ENCODE measurements around the gene PYROXD2. TPM values are rescaled to one million over a fixed set of nuclear protein-coding genes. Genes with fewer than 3 reads are reported as not detected.

The PYROXD2 gene
- total and polyA plus RNA-seq, 2 of the 13 experiments (the other 11 are each of a cell fraction or from before 2014, with no cell fraction given): 2.0 to 6.2 TPM

GRCh38 chr10:98368644-98369043 lies 46.3 kb downstream of the PYROXD2 start:
- ChIA-PET CTCF (ENCODE audit: low intra/inter-chr PET ratio, low total read pairs) (no interaction called here), POLR2A (no interaction called here)
- Histone ChIP-seq H3K79me2 (ENCODE audit: insufficient read depth, low read length) (no peaks in the 10 kb centered on the region), H3K9ac (ENCODE audit: insufficient read depth, low read depth, low read length) (no peak overlapping the region), H3K4me2 (ENCODE audit: low read depth, low read length) (no peak overlapping the region), H3K4me1 (ENCODE audit: insufficient read depth, low read length) (no peaks in the 10 kb centered on the region), H3K4me3 (replicated peaks in 1 of 3; ENCODE audit: insufficient read depth in 1 of 3, low read depth in 2 of 3, low read length in 3 of 3) (no peak overlapping the region), H3K36me3 (replicated peaks in 1 of 2; ENCODE audit: control insufficient read depth in 1 of 2, insufficient read depth in 2 of 2, low read length in 2 of 2) (no peaks in the 10 kb centered on the region), H3K27me3 (ENCODE audit: control insufficient read depth in 1 of 2, insufficient read depth in 2 of 2, low read length in 2 of 2) (peaks cover 6 to 52% of the 10 kb centered on the region in 2 experiments; a peak in 3 of 5 replicates), H3K9me3 (ENCODE audit: low read length) (no peaks in the 10 kb centered on the region), H2AFZ (ENCODE audit: low read length) (no peak overlapping the region), H3K27ac (ENCODE audit: extremely low read length, insufficient read depth, low read length) (no peak overlapping the region), H4K20me1 (ENCODE audit: insufficient read depth, low read length) (no peaks in the 10 kb centered on the region)
- DNase-seq (ENCODE audit: low spot score) (no peak), ATAC-seq (no peak), FAIRE-seq (no peak)
- TF ChIP-seq ZNF12 (CRISPR knock-in tag; IDR thresholded peaks at IDR 0.05) (peak; percentile 92), HNF4G (IDR thresholded peaks at IDR 0.05; ENCODE audit: borderline replicate concordance, low read depth, low read length) (no peak), HNF4G (CRISPR knock-in tag; IDR thresholded peaks at IDR 0.05; ENCODE audit: borderline replicate concordance, low read depth) (no peak)
- WGBS (ENCODE audit: low lambda C conversion rate): 38% methylated on average over 2 of the region's 2 CpGs
- in situ Hi-C loops (cut with HindIII; ENCODE audit: extremely low pct_ligation_motif_present, low pct_unique_long_range_greater_than_20kb): no loop called here
- no TSS peak for BruUV-seq (replicated peaks)
- intact Hi-C loops (cut with micrococcal nuclease; ENCODE audit: unreplicated experiment): no loop called here

- H3K9ac ChIP-seq (ENCODE audit: insufficient read depth, low read depth, low read length): no peak overlapping the region
- POLR2A ChIA-PET: no interaction called here
- no peaks in the 10 kb centered on the region for H3K9me3 ChIP-seq (ENCODE audit: low read length)
- no peaks in the 10 kb centered on the region for H3K36me3 ChIP-seq (replicated peaks in 1 of 2; ENCODE audit: control insufficient read depth in 1 of 2, insufficient read depth in 2 of 2, low read length in 2 of 2)
- no peaks in the 10 kb centered on the region for H3K79me2 ChIP-seq (ENCODE audit: insufficient read depth, low read length)
- in situ Hi-C loops (cut with HindIII; ENCODE audit: extremely low pct_ligation_motif_present, low pct_unique_long_range_greater_than_20kb): no loop called here
- no peak overlapping the region for H3K27ac ChIP-seq (ENCODE audit: extremely low read length, insufficient read depth, low read length)
- 68% methylated on average over 18 of the region's 19 CpGs for WGBS (ENCODE audit: low lambda C conversion rate)
- DNase-seq (ENCODE audit: low spot score): no peak
- no peak overlapping the region for H3K4me2 ChIP-seq (ENCODE audit: low read depth, low read length)
- no peaks in the 10 kb centered on the region for H3K4me1 ChIP-seq (ENCODE audit: insufficient read depth, low read length)
- no peak for ATAC-seq
- peaks cover 6 to 46% of the 10 kb centered on the region in 2 experiments; a peak in 3 of 5 replicates for H3K27me3 ChIP-seq (ENCODE audit: control insufficient read depth in 1 of 2, insufficient read depth in 2 of 2, low read length in 2 of 2)
- intact Hi-C loops (cut with micrococcal nuclease; ENCODE audit: unreplicated experiment): no loop called here
- CTCF ChIA-PET (ENCODE audit: low intra/inter-chr PET ratio, low total read pairs): no interaction called here
- no TSS peak for BruUV-seq (replicated peaks)
- FAIRE-seq: no peak
- no peak overlapping the region for H2AFZ ChIP-seq (ENCODE audit: low read length)
- no peaks in the 10 kb centered on the region for H4K20me1 ChIP-seq (ENCODE audit: insufficient read depth, low read length)
- H3K4me3 ChIP-seq (replicated peaks in 1 of 3; ENCODE audit: insufficient read depth in 1 of 3, low read depth in 2 of 3, low read length in 3 of 3): no peak overlapping the region
- no peak for TF ChIP-seq TBX2 (CRISPR knock-in tag; IDR thresholded peaks at IDR 0.05; ENCODE audit: borderline replicate concordance)
- TF ChIP-seq ZNF746 (CRISPR knock-in tag; IDR thresholded peaks at IDR 0.05): no peak
- no peak for TF ChIP-seq STAT6 (CRISPR knock-in tag; IDR thresholded peaks at IDR 0.05; ENCODE audit: borderline replicate concordance)
- TF ChIP-seq FOXO1 (CRISPR knock-in tag; IDR thresholded peaks at IDR 0.05): no peak
- no peak for TF ChIP-seq JUN (CRISPR knock-in tag; IDR thresholded peaks at IDR 0.05)
- TF ChIP-seq KDM4B (CRISPR knock-in tag; IDR thresholded peaks at IDR 0.05): no peak
- no peak for TF ChIP-seq ETV6 (CRISPR knock-in tag; conservative IDR thresholded peaks at IDR 0.05)
- no peak for TF ChIP-seq TFDP1 (CRISPR knock-in tag; IDR thresholded peaks at IDR 0.05; ENCODE audit: borderline replicate concordance)
- TF ChIP-seq EHMT2 (IDR thresholded peaks at IDR 0.05; ENCODE audit: borderline replicate concordance, low read depth, low read length): no peak
Observed at GRCh38 chr10:98367604-98368451, 47.2 kb downstream of the PYROXD2 start.
